Measurements from ENCODE around the gene GPR139.

Gene GPR139

GRCh38 chr16:20053336-20053735, 20.4 kb downstream of the GPR139 start:
- no peak for DNase-seq (ENCODE audit: low read depth)

DNA sequence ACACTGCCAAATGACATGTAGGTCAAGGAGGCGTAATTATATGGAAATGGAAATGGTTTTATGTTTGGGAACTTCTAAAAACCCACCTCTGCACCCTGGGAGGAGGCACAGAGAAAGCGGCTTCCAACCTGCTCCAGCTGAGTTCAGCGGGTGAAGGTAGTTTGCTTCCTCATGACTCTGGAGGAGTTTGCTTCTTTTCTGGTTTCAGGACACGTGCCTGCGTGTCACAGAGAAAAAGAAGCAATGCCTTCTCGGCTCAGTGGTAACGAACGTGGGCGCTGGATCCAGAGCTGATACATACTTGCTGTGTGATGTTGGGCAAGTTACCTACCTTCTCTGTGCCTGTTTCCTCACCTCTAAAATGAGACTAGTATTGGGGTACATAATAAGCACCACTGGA, 22.1 kb downstream of the GPR139 start:
- no peak for DNase-seq (ENCODE audit: low read depth)

GRCh38 chr16:20051147-20051546, 22.5 kb downstream of the GPR139 start:
- no peak for DNase-seq (ENCODE audit: low read depth)

GRCh38 chr16:20049831-20050230, 23.9 kb downstream of the GPR139 start:
- DNase-seq (ENCODE audit: low read depth) = no peak

- DNase-seq (ENCODE audit: low read depth) = no peak
These were observed 27.8 kb downstream of the GPR139 start for GRCh38 chr16:20045886-20046285.

DNA sequence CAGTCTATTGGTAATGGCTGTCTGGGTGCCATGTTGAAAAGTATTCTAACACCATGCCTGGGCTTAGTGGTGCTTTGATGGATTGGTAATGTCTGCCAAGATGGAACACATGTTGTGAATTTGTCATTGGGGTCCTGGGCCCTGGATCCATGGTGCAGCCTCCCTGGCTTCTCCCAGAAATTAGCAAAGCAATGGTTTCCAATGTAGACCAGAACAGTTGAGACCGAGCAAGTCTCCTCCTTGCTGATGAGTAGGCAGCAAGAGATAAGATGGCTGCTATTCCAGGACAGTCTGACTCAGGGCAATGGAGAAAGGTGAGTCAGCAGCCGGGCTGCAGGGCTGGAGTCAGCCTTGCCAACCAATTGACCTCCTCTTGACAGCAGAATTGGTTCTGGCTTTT, 30.8 kb downstream of the GPR139 start:
- DNase-seq (ENCODE audit: low read depth) = peak; percentile 0

- DNase-seq (ENCODE audit: low read depth) = no peak
These were observed 31.6 kb downstream of the GPR139 start for GRCh38 chr16:20041924-20042596.

GRCh38 chr16:20040011-20040410, 33.7 kb downstream of the GPR139 start:
- no peak for DNase-seq (ENCODE audit: low read depth)

DNA sequence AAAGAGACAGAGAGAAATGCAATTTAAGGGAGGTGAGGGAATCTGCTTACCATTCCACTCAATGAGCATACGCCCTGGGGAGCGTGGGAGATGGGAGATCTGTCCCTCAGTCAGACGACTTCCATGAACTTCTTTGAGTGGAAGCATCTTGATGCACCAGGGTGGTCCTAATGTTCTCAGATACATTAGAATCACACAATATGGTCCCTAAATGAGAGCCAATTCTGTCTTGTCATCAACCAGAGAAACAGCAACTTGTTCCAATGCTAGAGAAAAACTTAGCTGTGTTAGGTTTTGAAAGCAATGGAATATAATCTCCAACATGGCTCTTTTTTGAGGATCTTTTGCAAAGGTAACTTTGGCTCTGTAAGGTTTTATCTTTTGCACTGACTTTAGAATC, 44.1 kb downstream of the GPR139 start:
- DNase-seq (ENCODE audit: low read depth) = no peak

GRCh38 chr16:20026361-20027072, 47.2 kb downstream of the GPR139 start:
- DNase-seq (ENCODE audit: low read depth) = no peak

GRCh38 chr16:20023190-20023589, 50.5 kb downstream of the GPR139 start:
- peak; percentile 12 for DNase-seq (ENCODE audit: low read depth)

- no peak for DNase-seq (ENCODE audit: low read depth)
These were observed 52.7 kb downstream of the GPR139 start for GRCh38 chr16:20020976-20021375.

DNA sequence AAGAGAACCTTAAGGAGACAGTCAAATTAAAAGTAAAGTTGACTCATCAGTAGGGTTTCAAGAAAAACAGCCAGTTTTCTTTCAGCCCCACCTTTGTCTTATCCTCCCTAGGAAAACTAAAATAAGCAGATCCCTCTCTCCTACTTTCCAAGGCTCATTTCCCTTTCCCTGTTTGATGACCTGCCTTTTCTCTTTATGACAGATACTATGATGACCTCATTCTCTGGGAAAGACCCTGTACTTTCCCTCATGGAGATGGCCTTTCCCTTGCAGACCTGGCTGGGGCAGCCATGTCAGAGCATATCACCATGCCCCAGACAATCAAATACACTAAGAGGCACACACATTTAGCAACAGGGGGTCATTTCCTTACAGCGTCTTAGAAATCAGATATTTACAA, 53.6 kb downstream of the GPR139 start:
- DNase-seq (ENCODE audit: low read depth) = no peak

DNA sequence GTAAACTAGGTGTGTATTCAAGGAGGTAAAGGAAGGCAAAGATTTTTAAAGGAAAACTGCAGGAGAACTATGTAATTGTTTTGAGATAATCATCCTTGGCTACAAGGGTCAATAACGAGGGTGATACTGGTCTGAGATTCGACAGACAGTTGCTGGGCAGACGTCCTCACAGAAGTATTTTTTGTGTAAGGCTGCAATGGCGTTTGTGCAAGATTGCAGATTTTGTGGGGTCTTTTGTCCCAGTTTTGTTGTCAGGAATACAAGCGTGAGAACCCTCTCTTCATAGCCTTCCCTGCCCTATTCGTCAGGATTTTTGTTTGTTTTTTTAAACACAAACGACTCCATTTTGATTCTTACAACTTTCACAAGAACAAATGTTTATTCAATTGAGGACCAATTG, 57.5 kb downstream of the GPR139 start:
- no peak for DNase-seq (ENCODE audit: low read depth)

GRCh38 chr16:20004931-20005330, 68.8 kb downstream of the GPR139 start:
- no peak for DNase-seq (ENCODE audit: low read depth)

- DNase-seq (ENCODE audit: low read depth) = no peak
These were observed 70.8 kb downstream of the GPR139 start for GRCh38 chr16:20002936-20003335.

GRCh38 chr16:20001856-20002707, 71.6 kb downstream of the GPR139 start:
- no peak for DNase-seq (ENCODE audit: low read depth)

DNA sequence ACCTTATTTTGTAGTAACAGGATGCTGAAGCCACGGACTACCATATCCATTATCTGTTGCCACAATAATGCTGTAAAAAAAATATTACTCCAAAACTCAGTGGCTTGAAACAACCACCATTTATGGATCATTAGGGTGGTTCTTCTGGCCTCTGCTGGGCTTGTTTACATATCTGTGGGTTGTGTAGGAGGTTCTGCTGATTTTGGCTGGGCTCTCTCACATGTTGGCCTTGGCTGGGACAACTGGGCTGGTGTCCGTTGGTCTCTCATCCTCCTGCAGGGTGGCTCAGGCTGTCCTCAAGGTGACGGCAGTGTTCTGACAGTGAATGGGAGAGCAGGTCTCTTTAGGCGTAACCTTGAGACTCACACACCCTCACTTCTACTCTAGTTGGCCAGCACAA, 76.0 kb downstream of the GPR139 start:
- no peak for DNase-seq (ENCODE audit: low read depth)

DNA sequence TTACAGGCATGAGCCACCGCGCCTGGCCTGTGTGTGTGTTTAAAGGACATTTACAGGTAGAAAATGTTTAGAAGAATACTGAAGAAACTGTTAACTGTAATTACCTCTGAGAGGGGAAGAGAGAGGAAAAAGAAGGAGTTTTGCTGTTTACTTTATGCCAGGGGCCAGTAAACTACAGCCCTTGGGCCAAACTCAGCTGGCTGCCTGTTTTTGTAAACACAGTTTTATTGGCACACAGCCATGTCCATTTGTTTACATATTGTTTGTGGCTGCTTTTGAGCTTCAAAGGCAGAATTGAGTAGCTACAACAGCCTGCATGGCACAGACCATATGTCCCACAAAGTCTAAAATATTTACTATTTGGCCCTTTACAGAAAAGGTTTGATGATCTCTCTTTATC, 76.4 kb downstream of the GPR139 start:
- DNase-seq (ENCODE audit: low read depth) = no peak

DNA sequence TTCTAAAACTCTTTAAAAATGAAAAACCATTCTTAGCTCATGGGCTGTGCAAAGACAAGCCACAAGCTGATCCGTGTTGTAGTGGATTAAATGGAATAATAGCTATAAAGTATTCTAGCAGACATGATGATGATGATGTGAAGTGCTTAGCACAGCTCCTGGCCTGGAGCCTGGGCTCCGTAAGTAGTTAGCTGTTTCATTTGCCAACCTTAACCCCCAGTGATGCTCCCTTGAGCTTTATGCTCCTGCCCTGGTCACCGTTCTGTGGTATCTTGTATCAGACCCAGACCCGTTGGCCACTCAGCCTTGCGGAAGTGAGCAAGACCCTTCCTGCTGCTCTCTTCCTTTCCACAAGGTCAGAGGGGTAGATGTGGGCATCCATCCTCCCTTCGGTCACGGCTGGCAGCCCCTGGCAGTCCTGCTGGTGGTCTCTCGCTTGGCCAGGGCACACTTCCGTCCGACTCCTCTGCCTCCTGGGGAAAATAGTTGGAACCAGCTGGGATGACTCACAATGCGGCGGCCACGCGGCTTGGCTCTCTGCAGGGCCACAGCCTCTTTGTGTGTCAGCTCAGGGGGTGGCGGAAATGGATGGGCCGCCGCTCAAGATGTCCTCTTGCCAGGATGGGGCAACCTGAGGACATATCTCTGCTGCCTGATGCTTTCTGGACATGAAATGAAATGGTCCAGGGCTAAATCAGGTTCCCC, 79.1 kb downstream of the GPR139 start:
- DNase-seq (ENCODE audit: low read depth) = no peak

- DNase-seq (ENCODE audit: low read depth) = no peak
These were observed 82.1 kb downstream of the GPR139 start for GRCh38 chr16:19991614-19992013.

- DNase-seq (ENCODE audit: low read depth) = no peak
These were observed 89.6 kb downstream of the GPR139 start for GRCh38 chr16:19984135-19984534.

Data from iris pigment epithelial cell (primary cell).